HG02623 (cell line): ENCODE data around the gene SLC25A22.
A peak's percentile ranks its signal among the peaks of the same experiment; 100 is the strongest.

ENCODE experiments used
- ATAC-seq: cut with Tn5 transposase; IDR thresholded peaks from one replicate; pipeline ENCODE4 v1.9.1; 2021; ENCODE audit warnings: moderate library complexity; ENCODE audit not compliant: unreplicated experiment

SLC25A22 gene

DNA sequence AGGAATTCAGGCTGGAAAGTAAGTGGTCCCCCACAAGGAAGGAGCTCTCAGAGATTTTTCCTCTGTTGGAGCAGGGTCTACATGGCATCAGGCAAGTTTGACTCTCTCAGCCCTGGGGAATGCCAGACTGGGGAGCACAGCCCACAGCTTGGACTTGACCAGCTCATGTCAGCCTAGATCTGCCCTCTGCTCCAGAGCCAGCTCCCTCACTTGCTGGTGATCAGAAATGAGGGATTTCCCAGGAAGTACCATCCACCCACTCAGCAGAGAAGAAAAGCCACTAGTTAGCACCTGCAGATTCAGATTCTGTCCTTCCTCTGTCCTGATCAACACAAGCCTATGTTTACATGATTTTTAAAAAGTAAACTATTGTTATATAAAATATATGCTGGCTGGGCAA, 37.8 kb downstream of the SLC25A22 start:
- no peak for ATAC-seq

DNA sequence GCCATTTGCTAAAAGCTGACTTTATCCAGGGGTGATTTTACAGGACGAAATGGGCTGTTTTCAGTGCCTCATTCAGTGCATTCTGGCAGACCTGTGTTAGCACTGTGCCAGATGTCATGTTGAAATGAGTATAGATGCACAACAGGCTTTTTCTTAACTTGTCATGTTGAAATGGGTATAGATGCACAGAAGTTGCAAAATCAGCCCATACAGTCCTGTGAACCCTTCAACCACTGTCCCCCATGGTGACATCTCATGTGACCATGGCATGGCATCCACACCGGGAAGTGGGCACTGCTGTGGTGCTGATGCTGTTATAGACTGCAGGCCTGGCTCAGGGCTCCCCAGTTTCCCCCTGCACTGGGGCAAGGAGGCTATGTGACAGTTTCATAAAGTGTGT, 48.4 kb downstream of the SLC25A22 start:
- no peak for ATAC-seq

DNA sequence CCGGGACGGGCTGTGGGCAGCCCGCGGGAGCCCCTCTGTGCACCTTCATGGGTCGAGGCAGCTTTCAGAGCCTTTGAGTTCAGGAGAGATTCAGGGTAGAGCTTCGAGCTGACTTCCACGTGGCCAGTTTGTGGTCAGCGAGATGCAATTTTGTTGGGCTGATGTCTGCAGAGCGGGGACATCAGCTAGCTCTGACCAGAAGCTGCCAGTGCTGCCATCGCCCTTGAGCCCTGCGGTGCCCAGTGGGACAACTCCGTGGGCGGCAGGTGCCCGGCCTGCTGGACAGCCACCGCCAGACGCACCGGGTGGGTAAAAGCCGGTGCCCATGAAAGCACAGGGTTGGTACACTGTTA, 50.1 kb downstream of the SLC25A22 start:
- ATAC-seq, result peak; percentile 9

DNA sequence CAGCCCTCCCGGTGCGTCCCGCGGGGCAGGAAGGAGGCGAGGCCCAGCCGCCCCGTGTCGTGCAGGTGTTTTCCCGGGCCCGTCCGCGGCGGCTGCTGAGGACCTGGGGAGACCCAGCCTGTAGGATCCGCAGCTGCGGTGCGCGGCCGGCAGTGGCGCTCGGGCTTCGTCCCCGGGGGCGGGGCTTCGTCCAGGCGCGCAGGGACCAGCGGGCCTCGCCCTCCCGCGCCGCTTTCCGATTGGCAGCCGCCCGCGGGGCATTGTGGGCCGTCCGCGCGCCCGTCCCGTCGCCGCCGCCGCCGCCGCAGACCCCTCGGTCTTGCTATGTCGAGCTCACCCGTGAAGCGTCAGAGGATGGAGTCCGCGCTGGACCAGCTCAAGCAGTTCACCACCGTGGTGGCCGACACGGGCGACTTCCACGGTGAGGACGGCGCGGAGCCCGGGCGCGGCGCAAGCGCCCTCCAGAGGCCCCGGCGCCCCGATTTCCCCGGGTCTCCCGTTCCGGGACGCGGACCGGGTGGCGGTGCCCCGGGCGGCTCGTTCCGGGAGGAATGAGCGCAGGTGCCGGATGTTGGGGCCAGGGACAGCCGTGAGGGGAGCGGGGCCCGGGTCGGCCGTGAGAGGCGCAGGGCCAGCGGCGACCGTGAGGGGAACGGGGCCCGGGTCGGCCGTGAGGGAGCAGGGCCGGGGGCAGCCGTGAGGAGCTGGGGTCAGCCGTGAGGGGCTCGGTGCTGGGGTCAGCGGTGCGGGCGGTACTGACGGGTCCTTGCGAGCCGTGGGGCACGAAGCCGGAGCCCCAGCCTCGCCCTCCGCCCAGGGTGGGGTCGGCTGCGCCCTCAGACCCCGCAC, 50.7 kb downstream of the SLC25A22 start, which contains the start of gene TALDO1:
Gene TALDO1, plus strand, starts transcription at position 307 of the 849 bp plus-strand sequence. Its CDS starts 18 bp downstream, at position 325.
- ATAC-seq, result peak; percentile 89

DNA sequence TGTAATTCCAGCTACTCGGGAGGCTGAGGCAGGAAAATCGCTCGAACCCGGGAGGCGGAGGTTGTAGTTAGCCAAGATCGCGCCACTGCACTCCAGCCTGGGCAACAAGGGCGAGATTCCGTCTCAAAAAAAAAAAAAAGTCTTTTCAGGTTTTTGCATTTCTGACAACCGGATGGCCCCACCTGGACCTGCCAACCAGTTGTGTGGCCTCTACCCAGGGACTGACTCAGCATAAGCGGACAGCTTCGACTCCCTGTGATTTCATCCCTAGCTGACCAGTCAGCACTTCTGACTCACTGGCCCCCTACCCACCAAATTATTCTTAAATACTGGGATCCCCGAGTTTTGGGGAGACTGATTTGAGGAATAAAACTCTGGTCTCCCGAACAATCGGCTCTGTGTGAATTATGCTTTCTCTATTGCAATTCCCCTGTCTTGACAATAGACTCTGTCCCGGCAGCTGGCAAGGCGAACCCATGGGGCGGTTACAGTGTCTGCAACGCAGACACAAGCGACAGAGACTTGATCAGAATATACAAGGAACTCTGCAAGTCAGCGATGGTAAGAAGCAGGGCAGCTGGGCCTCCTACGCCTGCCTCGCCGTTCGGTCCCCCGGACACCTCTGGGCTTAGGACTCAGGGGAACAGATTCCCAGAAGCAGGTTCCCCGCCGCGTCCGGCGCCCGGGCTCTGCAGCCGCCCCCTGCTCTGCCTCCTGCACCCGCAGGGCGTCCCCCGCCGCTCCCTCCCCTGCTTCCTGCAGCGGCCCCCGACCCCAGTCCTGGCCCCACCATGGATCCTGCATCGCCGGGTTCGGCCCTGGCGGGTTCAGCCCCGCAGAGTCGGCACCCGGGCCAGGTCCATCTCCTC, 51.6 kb downstream of the SLC25A22 start:
- ATAC-seq, result peak; percentile 1

DNA sequence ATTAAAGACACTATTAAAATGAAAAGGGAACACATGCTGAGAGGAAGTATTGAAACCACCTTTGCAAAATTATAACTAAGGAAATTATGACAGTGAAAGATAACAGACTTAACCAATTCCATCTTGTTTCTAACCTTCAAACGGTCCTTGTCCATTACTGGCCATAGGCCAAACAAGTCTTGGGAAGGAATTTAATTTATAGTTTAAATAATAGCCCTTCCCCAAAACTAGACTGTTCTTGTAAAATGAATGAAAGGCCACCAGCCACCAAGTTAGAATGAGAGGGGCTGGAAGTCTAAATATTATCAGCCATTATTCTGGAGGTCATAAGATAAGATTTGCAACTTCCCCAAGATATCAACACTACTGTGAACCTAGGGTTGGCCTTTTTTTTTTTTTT, 52.7 kb downstream of the SLC25A22 start:
- no peak for ATAC-seq

DNA sequence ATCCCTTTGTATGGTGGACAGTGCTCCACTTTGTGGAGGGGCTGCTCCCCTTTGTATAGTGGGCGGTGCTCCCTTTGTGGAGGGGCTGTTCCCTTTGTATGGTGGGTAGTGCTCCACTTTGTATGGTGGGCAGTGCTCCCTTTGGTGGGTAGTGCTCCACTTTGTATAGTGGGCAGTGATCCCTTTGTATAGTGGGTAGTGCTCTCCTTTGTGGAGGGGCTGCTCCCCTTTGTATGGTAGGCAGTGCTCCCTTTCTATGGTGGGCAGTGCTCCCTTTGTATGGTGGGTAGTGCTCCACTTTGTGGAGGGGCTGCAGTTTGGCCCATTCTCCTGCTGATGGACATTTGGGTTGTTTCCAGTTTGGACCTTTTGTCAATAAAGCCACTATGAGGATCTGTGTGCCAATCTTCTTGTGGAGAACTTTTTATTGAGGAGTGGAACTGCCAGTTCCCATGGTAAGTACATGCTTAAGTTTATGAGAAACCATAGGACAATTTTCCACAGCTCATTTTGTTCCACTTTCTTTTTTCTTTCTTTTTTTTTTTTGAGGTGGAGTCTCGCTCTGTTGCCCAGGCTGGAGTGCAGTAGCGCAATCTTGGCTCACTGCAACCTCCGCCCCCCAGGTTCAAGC, 55.4 kb downstream of the SLC25A22 start:
- ATAC-seq, result no peak

DNA sequence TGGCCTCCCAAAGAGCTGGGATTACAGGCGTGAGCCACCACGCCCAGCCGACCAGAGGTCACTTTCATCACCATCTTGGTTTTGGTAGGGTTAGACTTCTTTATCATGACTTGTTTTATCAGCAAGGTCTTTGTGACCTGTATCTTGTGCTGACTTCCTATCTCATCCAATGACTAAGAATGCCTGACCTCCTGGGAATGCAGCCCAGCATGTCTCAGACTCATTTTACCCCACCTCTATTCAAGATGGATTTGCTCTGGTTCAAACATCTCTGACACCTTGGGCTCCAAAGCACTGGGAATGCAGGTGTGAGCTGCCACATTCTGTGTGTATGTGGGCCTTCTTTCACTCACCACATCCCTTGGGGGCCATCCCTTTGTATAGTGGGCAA, 55.9 kb downstream of the SLC25A22 start:
- ATAC-seq, result no peak
